Fibroblast of lung (primary cell): Measurements from ENCODE around the gene P4HTM.

Experiments used
- EZH2 ChIP-seq: IDR thresholded peaks from 2 replicates; pipeline ENCODE4 v1.5.1; 2012; ENCODE audit warnings: low read length, control low read depth, mild to moderate bottlenecking; ENCODE audit errors: missing control alignments
- TF ChIP-seq, protein P1 (sequence below), 2 donors: IDR thresholded peaks in 1 of 2; conservative IDR thresholded peaks in 1 of 2; 1 replicate in 1 of 2; 2 replicates in 1 of 2; pipeline ENCODE4 v1.5.1; 2011 to 2012; ENCODE audit warnings: low read length in 2 of 2, control low read depth in 1 of 2, inconsistent platforms in 1 of 2, low read depth in 1 of 2, mild to moderate bottlenecking in 1 of 2

DNA sequence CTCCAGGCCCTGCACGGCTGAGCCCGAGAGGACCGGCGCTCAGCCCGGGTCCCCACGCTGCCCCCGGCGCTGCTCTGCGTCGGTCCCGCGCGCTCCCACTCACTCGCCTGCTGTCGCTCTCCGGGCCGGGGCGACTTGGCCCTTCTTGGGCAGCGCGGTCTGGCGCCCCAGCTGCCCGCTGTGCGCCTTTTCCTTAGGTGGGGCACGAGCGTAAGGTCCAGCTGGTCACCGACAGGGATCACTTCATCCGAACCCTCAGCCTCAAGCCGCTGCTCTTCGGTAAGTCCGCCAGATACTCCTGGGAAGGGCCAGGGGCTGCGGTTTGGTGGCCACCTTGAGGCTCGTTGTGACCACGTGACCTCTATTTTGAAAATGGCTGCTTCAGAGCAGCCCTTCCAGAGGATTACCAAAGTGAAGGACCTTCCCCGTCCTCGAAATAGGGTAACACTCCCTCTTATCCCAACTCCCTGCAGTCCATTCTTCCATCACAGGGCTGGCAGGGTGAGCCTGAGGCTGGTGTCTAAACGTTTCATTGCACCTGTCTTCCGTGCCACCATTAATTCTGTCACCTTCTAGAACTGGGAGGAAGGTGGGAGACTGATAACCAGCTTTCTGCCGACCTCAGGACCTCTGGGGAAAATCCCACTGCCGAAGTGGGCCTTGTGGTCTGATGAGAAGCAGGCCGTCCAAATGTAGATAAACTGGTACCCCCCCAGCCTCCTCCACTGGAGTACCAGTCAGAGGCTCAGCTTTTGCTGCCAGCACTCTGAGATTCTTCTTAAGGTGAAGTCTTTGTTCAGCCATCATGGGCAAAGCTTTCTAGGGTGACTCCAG, 812 bp downstream of the P4HTM start:
- TF ChIP-seq, protein P1, sequence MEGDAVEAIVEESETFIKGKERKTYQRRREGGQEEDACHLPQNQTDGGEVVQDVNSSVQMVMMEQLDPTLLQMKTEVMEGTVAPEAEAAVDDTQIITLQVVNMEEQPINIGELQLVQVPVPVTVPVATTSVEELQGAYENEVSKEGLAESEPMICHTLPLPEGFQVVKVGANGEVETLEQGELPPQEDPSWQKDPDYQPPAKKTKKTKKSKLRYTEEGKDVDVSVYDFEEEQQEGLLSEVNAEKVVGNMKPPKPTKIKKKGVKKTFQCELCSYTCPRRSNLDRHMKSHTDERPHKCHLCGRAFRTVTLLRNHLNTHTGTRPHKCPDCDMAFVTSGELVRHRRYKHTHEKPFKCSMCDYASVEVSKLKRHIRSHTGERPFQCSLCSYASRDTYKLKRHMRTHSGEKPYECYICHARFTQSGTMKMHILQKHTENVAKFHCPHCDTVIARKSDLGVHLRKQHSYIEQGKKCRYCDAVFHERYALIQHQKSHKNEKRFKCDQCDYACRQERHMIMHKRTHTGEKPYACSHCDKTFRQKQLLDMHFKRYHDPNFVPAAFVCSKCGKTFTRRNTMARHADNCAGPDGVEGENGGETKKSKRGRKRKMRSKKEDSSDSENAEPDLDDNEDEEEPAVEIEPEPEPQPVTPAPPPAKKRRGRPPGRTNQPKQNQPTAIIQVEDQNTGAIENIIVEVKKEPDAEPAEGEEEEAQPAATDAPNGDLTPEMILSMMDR (conservative IDR thresholded peaks at IDR 0.05 in 1 of 2, IDR thresholded peaks at IDR 0.05 in 1 of 2; ENCODE audit: low read depth in 1 of 2, low read length in 2 of 2) = no peak
- TF ChIP-seq EZH2 = no peak
